ENCODE measurements around the gene ITGB3. TPM values are rescaled to one million over a fixed set of nuclear protein-coding genes. Genes with fewer than 3 reads are reported as not detected.
A peak's percentile ranks its signal among the peaks of the same experiment; 100 is the strongest.

Gene ITGB3
- total and polyA plus RNA-seq, 9 of the 15 experiments (the other 6 are each of a cell fraction or from before 2014, with no cell fraction given): 0.08 to 2.6 (median 0.62) TPM; not detected in 1

GRCh38 chr17:47218896-47219430 is 34.7 kb upstream of the ITGB3 start (continued):
- no peak for TF ChIP-seq ZNF184 (CRISPR knock-in tag; IDR thresholded peaks at IDR 0.05)
- no peak for TF ChIP-seq U2AF2 (optimal IDR thresholded peaks at IDR 0.05; ENCODE audit: low read depth, low read length)
- no peak for TF ChIP-seq USF2 (CRISPR knock-in tag; IDR thresholded peaks at IDR 0.05)
- no peak for TF ChIP-seq ETS2 (tag; IDR thresholded peaks at IDR 0.05; ENCODE audit: borderline replicate concordance, poor library complexity, severe bottlenecking)
- TF ChIP-seq FOXJ3 (CRISPR knock-in tag; IDR thresholded peaks at IDR 0.05): no peak
- TF ChIP-seq POLR2H (tag; IDR thresholded peaks at IDR 0.05; ENCODE audit: low read depth): no peak
- peak in 1 of 2 experiments; percentile 66; a peak in 1 of 4 replicates for TF ChIP-seq NONO (IDR thresholded peaks at IDR 0.05; ENCODE audit: low read depth in 2 of 2, low read length in 1 of 2)
- TF ChIP-seq, protein P1, sequence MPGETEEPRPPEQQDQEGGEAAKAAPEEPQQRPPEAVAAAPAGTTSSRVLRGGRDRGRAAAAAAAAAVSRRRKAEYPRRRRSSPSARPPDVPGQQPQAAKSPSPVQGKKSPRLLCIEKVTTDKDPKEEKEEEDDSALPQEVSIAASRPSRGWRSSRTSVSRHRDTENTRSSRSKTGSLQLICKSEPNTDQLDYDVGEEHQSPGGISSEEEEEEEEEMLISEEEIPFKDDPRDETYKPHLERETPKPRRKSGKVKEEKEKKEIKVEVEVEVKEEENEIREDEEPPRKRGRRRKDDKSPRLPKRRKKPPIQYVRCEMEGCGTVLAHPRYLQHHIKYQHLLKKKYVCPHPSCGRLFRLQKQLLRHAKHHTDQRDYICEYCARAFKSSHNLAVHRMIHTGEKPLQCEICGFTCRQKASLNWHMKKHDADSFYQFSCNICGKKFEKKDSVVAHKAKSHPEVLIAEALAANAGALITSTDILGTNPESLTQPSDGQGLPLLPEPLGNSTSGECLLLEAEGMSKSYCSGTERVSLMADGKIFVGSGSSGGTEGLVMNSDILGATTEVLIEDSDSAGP (CRISPR knock-in tag; IDR thresholded peaks at IDR 0.05): no peak
- TF ChIP-seq, protein P2, sequence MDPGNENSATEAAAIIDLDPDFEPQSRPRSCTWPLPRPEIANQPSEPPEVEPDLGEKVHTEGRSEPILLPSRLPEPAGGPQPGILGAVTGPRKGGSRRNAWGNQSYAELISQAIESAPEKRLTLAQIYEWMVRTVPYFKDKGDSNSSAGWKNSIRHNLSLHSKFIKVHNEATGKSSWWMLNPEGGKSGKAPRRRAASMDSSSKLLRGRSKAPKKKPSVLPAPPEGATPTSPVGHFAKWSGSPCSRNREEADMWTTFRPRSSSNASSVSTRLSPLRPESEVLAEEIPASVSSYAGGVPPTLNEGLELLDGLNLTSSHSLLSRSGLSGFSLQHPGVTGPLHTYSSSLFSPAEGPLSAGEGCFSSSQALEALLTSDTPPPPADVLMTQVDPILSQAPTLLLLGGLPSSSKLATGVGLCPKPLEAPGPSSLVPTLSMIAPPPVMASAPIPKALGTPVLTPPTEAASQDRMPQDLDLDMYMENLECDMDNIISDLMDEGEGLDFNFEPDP (CRISPR knock-in tag; IDR thresholded peaks at IDR 0.05): no peak
- TF ChIP-seq ZBTB43 (CRISPR knock-in tag; IDR thresholded peaks at IDR 0.05): no peak
- TF ChIP-seq PTTG1 (tag; IDR thresholded peaks at IDR 0.05; ENCODE audit: low read depth): no peak
- no peak for TF ChIP-seq SNRNP70 (optimal IDR thresholded peaks at IDR 0.05; ENCODE audit: low read depth, low read length)
- TF ChIP-seq SPI1 (IDR thresholded peaks at IDR 0.05; ENCODE audit: borderline replicate concordance, low read depth, low read length): no peak
- no peak for TF ChIP-seq NFYB (IDR thresholded peaks at IDR 0.05; ENCODE audit: extremely low read depth, insufficient read length)
- no peak for TF ChIP-seq TAF15 (IDR thresholded peaks at IDR 0.05; ENCODE audit: low read depth, low read length)
- no peak for TF ChIP-seq SIN3B (IDR thresholded peaks at IDR 0.05; ENCODE audit: low read depth)
- TF ChIP-seq CTBP1 (IDR thresholded peaks at IDR 0.05; ENCODE audit: borderline replicate concordance): peak; percentile 81
- no peak for TF ChIP-seq POLR2G (IDR thresholded peaks at IDR 0.05; ENCODE audit: low read depth, low read length)
- TF ChIP-seq KLF6 (CRISPR knock-in tag; IDR thresholded peaks at IDR 0.05; ENCODE audit: borderline replicate concordance): no peak
- TF ChIP-seq, protein P3, sequence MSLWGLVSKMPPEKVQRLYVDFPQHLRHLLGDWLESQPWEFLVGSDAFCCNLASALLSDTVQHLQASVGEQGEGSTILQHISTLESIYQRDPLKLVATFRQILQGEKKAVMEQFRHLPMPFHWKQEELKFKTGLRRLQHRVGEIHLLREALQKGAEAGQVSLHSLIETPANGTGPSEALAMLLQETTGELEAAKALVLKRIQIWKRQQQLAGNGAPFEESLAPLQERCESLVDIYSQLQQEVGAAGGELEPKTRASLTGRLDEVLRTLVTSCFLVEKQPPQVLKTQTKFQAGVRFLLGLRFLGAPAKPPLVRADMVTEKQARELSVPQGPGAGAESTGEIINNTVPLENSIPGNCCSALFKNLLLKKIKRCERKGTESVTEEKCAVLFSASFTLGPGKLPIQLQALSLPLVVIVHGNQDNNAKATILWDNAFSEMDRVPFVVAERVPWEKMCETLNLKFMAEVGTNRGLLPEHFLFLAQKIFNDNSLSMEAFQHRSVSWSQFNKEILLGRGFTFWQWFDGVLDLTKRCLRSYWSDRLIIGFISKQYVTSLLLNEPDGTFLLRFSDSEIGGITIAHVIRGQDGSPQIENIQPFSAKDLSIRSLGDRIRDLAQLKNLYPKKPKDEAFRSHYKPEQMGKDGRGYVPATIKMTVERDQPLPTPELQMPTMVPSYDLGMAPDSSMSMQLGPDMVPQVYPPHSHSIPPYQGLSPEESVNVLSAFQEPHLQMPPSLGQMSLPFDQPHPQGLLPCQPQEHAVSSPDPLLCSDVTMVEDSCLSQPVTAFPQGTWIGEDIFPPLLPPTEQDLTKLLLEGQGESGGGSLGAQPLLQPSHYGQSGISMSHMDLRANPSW (CRISPR knock-in tag; IDR thresholded peaks at IDR 0.05): 0 out of 2 replicates have a peak, but pooled peaks have one; percentile 43
- TF ChIP-seq TRIM28 (IDR thresholded peaks at IDR 0.05): no peak; the same call in 1 of the 2 replicates
